ENCODE measurements around the gene GMDS.

Gene GMDS

GRCh38 chr6:1663511-1663910, 581.9 kb downstream of the GMDS start:
- no peak for DNase-seq

- DNase-seq, result no peak
Observed at GRCh38 chr6:1662534-1662933, 582.9 kb downstream of the GMDS start.

- DNase-seq, result no peak
Observed at GRCh38 chr6:1659816-1660215, 585.6 kb downstream of the GMDS start.

- DNase-seq, result no peak
Observed at GRCh38 chr6:1658212-1659005, 587.0 kb downstream of the GMDS start.

- DNase-seq, result no peak
Observed at GRCh38 chr6:1657771-1658165, 587.6 kb downstream of the GMDS start.

GRCh38 chr6:1657116-1657770, 588.2 kb downstream of the GMDS start:
- no peak for DNase-seq

GRCh38 chr6:1654054-1654453, 591.4 kb downstream of the GMDS start:
- DNase-seq, result no peak

GRCh38 chr6:1652842-1653241, 592.6 kb downstream of the GMDS start:
- DNase-seq, result no peak

- no peak for DNase-seq
Observed at GRCh38 chr6:1651362-1651761, 594.0 kb downstream of the GMDS start.

- DNase-seq, result no peak
Observed at GRCh38 chr6:1645466-1646185, 599.8 kb downstream of the GMDS start.

- no peak for DNase-seq
Observed at GRCh38 chr6:1644516-1645060, 600.8 kb downstream of the GMDS start.

GRCh38 chr6:1643830-1644445, 601.5 kb downstream of the GMDS start:
- DNase-seq, result no peak

- no peak for DNase-seq
Observed at GRCh38 chr6:1643111-1643510, 602.3 kb downstream of the GMDS start.

GRCh38 chr6:1641343-1641885, 604.0 kb downstream of the GMDS start:
- no peak for DNase-seq

- no peak for DNase-seq
Observed at GRCh38 chr6:1640476-1640875, 604.9 kb downstream of the GMDS start.

- DNase-seq, result no peak
Observed at GRCh38 chr6:1639430-1639829, 606.0 kb downstream of the GMDS start.

- DNase-seq, result no peak
Observed at GRCh38 chr6:1636971-1637871, 608.2 kb downstream of the GMDS start.

GRCh38 chr6:1636272-1636825, 609.1 kb downstream of the GMDS start:
- DNase-seq, result no peak

- no peak for DNase-seq
Observed at GRCh38 chr6:1635305-1636010, 609.9 kb downstream of the GMDS start.

GRCh38 chr6:1634081-1634480, 611.3 kb downstream of the GMDS start:
- DNase-seq, result no peak
